PC-9 (cell line): ENCODE measurements around the gene THAP7. TPM values are rescaled to one million over a fixed set of nuclear protein-coding genes. Genes with fewer than 3 reads are reported as not detected.

Experiments
- BruUV-seq: library from RNA; stranded (reverse); fragments of 400-500 nt; replicated peaks from 2 replicates; lab custom pipeline; 2021; lab: Mats Ljungman, UMichigan
- CTCF ChIA-PET: fragments of 300-600 bp; sonication (Branson Sonifier 250); formaldehyde crosslinking; loops from one replicate; lab custom pipeline; 2022; ENCODE audit warnings: antibody characterized with exemption; lab: Charles Lee
- POLR2A ChIA-PET: fragments of 300-600 bp; sonication (Branson Sonifier 250); formaldehyde crosslinking; loops from one replicate; lab custom pipeline; 2022; ENCODE audit warnings: antibody characterized with exemption; ENCODE audit not compliant: unreplicated experiment; lab: Charles Lee
- DNase-seq, 2 experiments: peaks; one replicate each; pipeline versions ENCODE4 v3.0.0 to v3.0.0-alpha.2; 2015 to 2022; ENCODE audit warnings: mixed read lengths in 1 of 2
- H2AFZ ChIP-seq: fragments of 200-600 bp; sonication (generic); 2 replicates; pipeline ENCODE4 v1.8.1; 2017; ENCODE audit warnings: antibody characterized with exemption
- H3F3A ChIP-seq: fragments of 200-600 bp; sonication (generic); 2 replicates; pipeline ENCODE4 v1.8.1; 2017; ENCODE audit warnings: antibody characterized with exemption, mild to moderate bottlenecking, low read depth; ENCODE audit not compliant: insufficient read depth
- H3K27ac ChIP-seq: fragments of 200-600 bp; sonication (generic); 2 replicates; pipeline ENCODE4 v1.6.1; 2016; ENCODE audit warnings: mixed run types
- H3K27me3 ChIP-seq: fragments of 200-600 bp; sonication (generic); 2 replicates; pipeline ENCODE4 v1.6.1; 2016; ENCODE audit warnings: low read depth, mixed run types; ENCODE audit not compliant: insufficient read depth
- H3K36me3 ChIP-seq: fragments of 200-600 bp; sonication (generic); 2 replicates; pipeline ENCODE4 v1.6.1; 2016; ENCODE audit warnings: low read depth, mixed run types
- H3K4me1 ChIP-seq: fragments of 200-600 bp; sonication (generic); replicated peaks from 2 replicates; pipeline ENCODE4 v1.6.1; 2016; ENCODE audit warnings: mixed run types; ENCODE audit not compliant: insufficient read depth
- H3K4me2 ChIP-seq: fragments of 200-600 bp; sonication (generic); 2 replicates; pipeline ENCODE4 v1.6.1; 2017; ENCODE audit warnings: mixed run types
- H3K4me3 ChIP-seq: fragments of 200-600 bp; sonication (generic); 2 replicates; pipeline ENCODE4 v1.6.1; 2016; ENCODE audit warnings: mixed run types
- H3K79me2 ChIP-seq: fragments of 200-600 bp; sonication (generic); 2 replicates; pipeline ENCODE4 v1.6.1; 2017; ENCODE audit warnings: low read depth, mixed run types
- H3K9me2 ChIP-seq: fragments of 200-600 bp; sonication (generic); 2 replicates; pipeline ENCODE4 v1.8.1; 2017; ENCODE audit warnings: mild to moderate bottlenecking; ENCODE audit not compliant: insufficient read depth
- H3K9me3 ChIP-seq: fragments of 200-600 bp; sonication (generic); 2 replicates; pipeline ENCODE4 v1.8.1; 2016; ENCODE audit warnings: low read depth; ENCODE audit not compliant: insufficient read depth
- H4K20me1 ChIP-seq: fragments of 200-600 bp; sonication (generic); 2 replicates; pipeline ENCODE4 v1.8.1; 2017; ENCODE audit not compliant: insufficient read depth
- CTCF ChIP-seq: fragments of 200-600 bp; sonication (generic); conservative IDR thresholded peaks from 2 replicates; pipeline ENCODE4 v1.6.1; 2017; ENCODE audit warnings: mixed run types, antibody characterized with exemption, mild to moderate bottlenecking, moderate library complexity
- EZH2 ChIP-seq: fragments of 200-600 bp; sonication (generic); IDR thresholded peaks from 2 replicates; pipeline ENCODE4 v1.8.0; 2017; ENCODE audit warnings: antibody characterized with exemption, low read depth
- intact Hi-C: fragments of 100-400 bp; cut with micrococcal nuclease; formaldehyde crosslinking; loops from one replicate; pipeline ENCODE4 v1.10.0; 2022; ENCODE audit not compliant: unreplicated experiment
- total RNA-seq: library from RNA; stranded (reverse); gene quantifications from 2 replicates; pipeline ENCODE4 v1.2.3, GENCODE V29; 2021

THAP7 gene
- total RNA-seq, 1 experiment from 2014 or later: 17.0 TPM

- Histone ChIP-seq H3K9me2 (no peaks in the 10 kb centered on the region), H3K79me2 (no peaks in the 10 kb centered on the region), H3F3A (no peaks in the 10 kb centered on the region), H3K27me3 (no peaks in the 10 kb centered on the region), H3K4me3 (no peak overlapping the region), H2AFZ (no peak overlapping the region), H3K9me3 (no peaks in the 10 kb centered on the region), H4K20me1 (no peaks in the 10 kb centered on the region), H3K36me3 (no peaks in the 10 kb centered on the region), H3K4me1 (no peaks in the 10 kb centered on the region), H3K4me2 (no peak overlapping the region), H3K27ac (no peak overlapping the region)
- POLR2A ChIA-PET: interaction anchor here (0.7 kb wide), 1 partner anchor 105 kb away, joined by 3 read pairs; no protein-coding TSS in a partner anchor
- CTCF ChIA-PET: no interaction called here
- BruUV-seq: no TSS peak
- no peak for DNase-seq
- TF ChIP-seq CTCF: no peak
- TF ChIP-seq EZH2: no peak
- intact Hi-C loops: no loop called here
Measured at GRCh38 chr22:20990184-20991180, 11.4 kb downstream of the THAP7 start.

GRCh38 chr22:20989323-20990138, 12.4 kb downstream of the THAP7 start:
- no peak for TF ChIP-seq CTCF
- TF ChIP-seq EZH2: no peak
- H3K27me3 ChIP-seq: no peaks in the 10 kb centered on the region
- H2AFZ ChIP-seq: no peak overlapping the region
- no peaks in the 10 kb centered on the region for H4K20me1 ChIP-seq
- BruUV-seq: no TSS peak
- no peaks in the 10 kb centered on the region for H3F3A ChIP-seq
- H3K36me3 ChIP-seq: no peaks in the 10 kb centered on the region
- H3K9me2 ChIP-seq: no peaks in the 10 kb centered on the region
- ChIA-PET POLR2A (no interaction called here), CTCF (no interaction called here)
- intact Hi-C loops: no loop called here
- no peak overlapping the region for H3K27ac ChIP-seq
- H3K4me3 ChIP-seq: no peak overlapping the region
- no peaks in the 10 kb centered on the region for H3K9me3 ChIP-seq
- no peak for DNase-seq
- no peak overlapping the region for H3K4me2 ChIP-seq
- H3K79me2 ChIP-seq: no peaks in the 10 kb centered on the region
- H3K4me1 ChIP-seq: no peaks in the 10 kb centered on the region

GRCh38 chr22:20988573-20989322, 13.2 kb downstream of the THAP7 start:
- no TSS peak for BruUV-seq

More at GRCh38 chr22:20988573-20989322, 13.2 kb downstream of the THAP7 start:
- Histone ChIP-seq H3K4me1 (no peaks in the 10 kb centered on the region), H3K9me3 (no peaks in the 10 kb centered on the region), H3K36me3 (no peaks in the 10 kb centered on the region), H2AFZ (no peak overlapping the region), H3K4me2 (no peak overlapping the region), H3F3A (no peaks in the 10 kb centered on the region), H3K4me3 (no peak overlapping the region), H3K9me2 (no peaks in the 10 kb centered on the region), H4K20me1 (no peaks in the 10 kb centered on the region), H3K27me3 (no peaks in the 10 kb centered on the region), H3K27ac (no peak overlapping the region), H3K79me2 (no peaks in the 10 kb centered on the region)
- DNase-seq: no peak
- POLR2A ChIA-PET: no interaction called here
- intact Hi-C loops: no loop called here
- TF ChIP-seq CTCF (no peak), EZH2 (no peak)
- CTCF ChIA-PET: no interaction called here
